IgD-negative memory B cell (primary cell): Measurements from ENCODE around the gene HSP90AB1. TPM values are rescaled to one million over a fixed set of nuclear protein-coding genes. Genes with fewer than 3 reads are reported as not detected.

Source experiments
- H3K27ac Mint-ChIP-seq, 3 donors: one replicate each; pipeline ENCODE4 v1.8.0; 2020 to 2022; ENCODE audit warnings: mild to moderate bottlenecking in 3 of 3, mixed read lengths in 3 of 3, moderate library complexity in 1 of 3
- H3K27me3 Mint-ChIP-seq: one replicate; pipeline ENCODE4 v1.8.0; 2021; ENCODE audit warnings: mixed read lengths
- H3K36me3 Mint-ChIP-seq: one replicate; pipeline ENCODE4 v1.8.0; 2020; ENCODE audit warnings: mild to moderate bottlenecking, mixed read lengths
- H3K4me1 Mint-ChIP-seq, 3 donors: one replicate each; pipeline ENCODE4 v1.8.0; 2020 to 2022; ENCODE audit warnings: mixed read lengths in 3 of 3, mild to moderate bottlenecking in 1 of 3
- H3K4me3 Mint-ChIP-seq, 4 donors: one replicate each; pipeline ENCODE4 v1.8.0; 2020 to 2022; ENCODE audit warnings: mild to moderate bottlenecking in 4 of 4, mixed read lengths in 4 of 4, moderate library complexity in 3 of 4
- H3K9me3 Mint-ChIP-seq, 3 donors: one replicate each; pipeline ENCODE4 v1.8.0; 2020 to 2021; ENCODE audit warnings: mixed read lengths in 3 of 3, mild to moderate bottlenecking in 1 of 3
- polyA plus RNA-seq: library from polyadenylated mRNA; unstranded; fragments of 300-500 nt; fragmentation: Illumina TruSeq; gene quantifications from one replicate; pipeline ENCODE4 v1.2.3, GENCODE V29; 2021

HSP90AB1 gene
- polyA plus RNA-seq, 1 donor from 2014 or later, result 435 TPM

GRCh38 chr6:44219053-44219814, 27.7 kb upstream of the HSP90AB1 start:
- Mint-ChIP-seq H3K9me3 (no peaks in the 10 kb centered on the region), H3K4me1 (peaks cover 6 to 23% (median 19%) of the 10 kb centered on the region in 3 donors), H3K36me3 (no peaks in the 10 kb centered on the region), H3K27me3 (peaks cover 3% of the 10 kb centered on the region), H3K27ac (peak overlapping the region in 2 of 3 donors; percentile 82 to 91), H3K4me3 (peak overlapping the region; percentile 70 to 96 (median 84))

DNA sequence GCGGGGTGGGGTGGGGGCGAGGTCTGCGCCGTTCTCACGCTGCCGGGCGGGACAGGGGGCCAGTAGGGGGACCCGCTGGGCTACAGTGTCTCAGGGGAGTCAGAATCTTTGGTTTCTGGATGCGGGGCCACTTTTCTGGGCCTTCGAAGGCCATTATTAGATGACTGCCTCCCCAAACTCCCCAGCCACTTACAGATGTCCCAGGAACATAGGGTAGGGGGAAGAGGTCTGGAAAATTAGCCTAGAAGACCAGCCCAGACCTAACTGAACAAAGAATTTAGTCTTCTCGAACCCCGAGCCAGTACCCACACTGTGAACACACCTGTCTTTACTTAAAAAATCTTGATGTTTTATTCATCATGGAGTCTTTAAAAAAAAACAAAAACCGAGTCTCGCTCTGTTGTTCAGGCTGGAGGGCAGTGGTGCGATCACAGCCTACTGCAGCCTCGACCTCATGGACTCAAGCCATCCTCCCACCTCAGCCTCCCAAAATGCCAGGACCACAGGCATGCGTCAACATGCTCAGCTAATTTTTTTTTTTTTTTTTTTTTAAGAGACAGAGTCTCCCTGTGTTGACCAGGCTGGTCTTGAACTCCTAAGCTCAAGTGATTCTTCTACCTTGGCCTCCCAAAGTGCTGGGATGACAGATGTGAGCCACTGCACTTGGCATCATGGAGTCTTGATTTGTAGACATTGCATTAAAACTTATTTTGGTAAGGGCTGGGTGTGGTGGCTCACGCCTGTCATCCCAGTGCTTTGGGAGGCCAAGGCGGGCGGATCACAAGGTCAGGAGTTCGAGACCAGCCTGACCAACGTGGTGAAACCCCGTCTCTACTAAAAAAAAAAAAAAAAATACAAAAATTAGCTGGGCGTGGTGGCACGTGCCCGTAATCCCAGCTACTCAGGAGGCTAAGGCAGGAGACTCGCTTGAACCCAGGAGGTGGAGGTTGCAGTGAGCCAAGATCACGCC, 26.8 kb upstream of the HSP90AB1 start:
- Mint-ChIP-seq H3K27ac (peak overlapping the region in 1 of 3 donors; percentile 91), H3K4me3 (peak overlapping the region; percentile 70 to 96 (median 84)), H3K4me1 (peaks cover 6 to 28% (median 22%) of the 10 kb centered on the region in 3 donors), H3K27me3 (peaks cover 3% of the 10 kb centered on the region), H3K36me3 (no peaks in the 10 kb centered on the region), H3K9me3 (no peaks in the 10 kb centered on the region)

GRCh38 chr6:44220913-44221290, 26.0 kb upstream of the HSP90AB1 start:
- peaks cover 3% of the 10 kb centered on the region for H3K27me3 Mint-ChIP-seq
- H3K27ac Mint-ChIP-seq, result peak overlapping the region in 2 of 3 donors; percentile 69 to 72
- peaks cover 6 to 28% (median 22%) of the 10 kb centered on the region in 3 donors for H3K4me1 Mint-ChIP-seq
- no peaks in the 10 kb centered on the region for H3K36me3 Mint-ChIP-seq
- H3K4me3 Mint-ChIP-seq, result peak overlapping the region in 2 of 4 donors; percentile 22 to 83
- H3K9me3 Mint-ChIP-seq, result no peaks in the 10 kb centered on the region

GRCh38 chr6:44221291-44221960, 25.5 kb upstream of the HSP90AB1 start:
- H3K27me3 Mint-ChIP-seq, result peaks cover 3% of the 10 kb centered on the region
- peak overlapping the region in 2 of 3 donors; percentile 69 to 72 for H3K27ac Mint-ChIP-seq
- H3K4me1 Mint-ChIP-seq, result peaks cover 6 to 28% (median 22%) of the 10 kb centered on the region in 3 donors
- peak overlapping the region in 2 of 4 donors; percentile 27 to 83 for H3K4me3 Mint-ChIP-seq
- H3K9me3 Mint-ChIP-seq, result no peaks in the 10 kb centered on the region
- H3K36me3 Mint-ChIP-seq, result no peaks in the 10 kb centered on the region

DNA sequence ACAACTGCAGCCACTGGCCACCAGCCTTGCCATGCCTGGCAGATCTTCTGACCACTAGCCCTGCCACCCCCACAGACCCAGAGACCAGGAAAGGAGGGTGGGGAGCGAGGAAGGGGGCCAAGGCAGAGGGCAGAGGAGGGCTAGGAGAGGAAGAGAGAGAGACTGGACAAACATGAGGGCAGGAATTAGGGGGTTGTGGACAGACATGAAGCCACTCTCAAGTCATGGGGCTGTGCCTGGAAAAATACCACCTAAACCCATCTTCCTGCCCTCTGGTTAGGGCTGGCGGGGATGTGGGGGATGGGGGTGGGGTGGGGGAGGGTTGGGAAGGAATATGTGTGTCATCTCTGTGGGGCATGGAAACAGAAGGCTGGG, 25.0 kb upstream of the HSP90AB1 start:
- no peaks in the 10 kb centered on the region for H3K9me3 Mint-ChIP-seq
- H3K4me1 Mint-ChIP-seq, result peaks cover 6 to 28% (median 22%) of the 10 kb centered on the region in 3 donors
- H3K36me3 Mint-ChIP-seq, result no peaks in the 10 kb centered on the region
- H3K27me3 Mint-ChIP-seq, result peaks cover 3% of the 10 kb centered on the region
- H3K4me3 Mint-ChIP-seq, result peak overlapping the region in 1 of 4 donors; percentile 83
- peak overlapping the region in 1 of 3 donors; percentile 72 for H3K27ac Mint-ChIP-seq

DNA sequence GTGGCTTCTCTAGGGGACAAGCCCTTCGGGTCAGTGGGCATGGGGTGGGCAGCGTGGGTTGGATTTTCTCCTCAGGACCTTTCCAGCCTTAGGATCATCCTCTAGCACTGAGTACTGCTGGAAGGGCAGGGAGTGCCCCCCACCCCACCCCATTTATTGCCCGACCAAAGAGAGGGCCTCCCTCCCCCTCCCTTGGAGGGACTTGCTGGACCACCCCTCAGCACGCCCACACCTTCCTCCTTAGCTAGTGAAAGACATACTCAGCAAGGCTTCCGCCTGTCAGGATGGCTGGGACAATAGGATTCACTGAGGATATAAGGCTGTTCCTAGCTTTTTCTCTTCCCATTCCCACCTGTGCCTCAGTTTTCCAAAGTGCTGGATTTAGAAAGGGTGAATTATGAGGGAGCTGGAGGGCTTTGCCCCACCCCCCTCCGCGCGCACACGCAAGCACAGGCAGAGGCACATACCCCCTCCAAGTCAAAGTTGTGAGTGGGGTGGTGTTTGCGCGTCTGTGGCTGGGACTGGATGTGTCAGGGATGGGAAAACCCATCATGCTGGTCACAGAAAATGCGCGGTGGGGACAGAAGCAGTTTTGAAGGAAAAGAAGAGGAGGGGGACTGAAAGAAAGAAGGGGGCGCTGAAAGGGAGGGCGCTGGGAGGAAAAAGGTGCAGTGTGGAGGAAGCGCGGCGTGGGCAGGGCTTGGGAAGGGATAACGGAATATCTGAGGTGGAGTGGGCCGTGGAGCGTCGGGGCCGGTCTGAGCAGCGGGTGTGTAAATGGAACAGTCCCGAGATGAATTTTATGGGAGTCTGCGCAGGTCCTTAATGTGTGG, 24.2 kb upstream of the HSP90AB1 start:
- Mint-ChIP-seq H3K36me3 (no peaks in the 10 kb centered on the region), H3K27me3 (peaks cover 3% of the 10 kb centered on the region), H3K9me3 (no peaks in the 10 kb centered on the region), H3K4me3 (peak overlapping the region; percentile 80 to 93 (median 86)), H3K4me1 (peaks cover 6 to 28% (median 22%) of the 10 kb centered on the region in 3 donors), H3K27ac (peak overlapping the region in 1 of 3 donors; percentile 56)

DNA sequence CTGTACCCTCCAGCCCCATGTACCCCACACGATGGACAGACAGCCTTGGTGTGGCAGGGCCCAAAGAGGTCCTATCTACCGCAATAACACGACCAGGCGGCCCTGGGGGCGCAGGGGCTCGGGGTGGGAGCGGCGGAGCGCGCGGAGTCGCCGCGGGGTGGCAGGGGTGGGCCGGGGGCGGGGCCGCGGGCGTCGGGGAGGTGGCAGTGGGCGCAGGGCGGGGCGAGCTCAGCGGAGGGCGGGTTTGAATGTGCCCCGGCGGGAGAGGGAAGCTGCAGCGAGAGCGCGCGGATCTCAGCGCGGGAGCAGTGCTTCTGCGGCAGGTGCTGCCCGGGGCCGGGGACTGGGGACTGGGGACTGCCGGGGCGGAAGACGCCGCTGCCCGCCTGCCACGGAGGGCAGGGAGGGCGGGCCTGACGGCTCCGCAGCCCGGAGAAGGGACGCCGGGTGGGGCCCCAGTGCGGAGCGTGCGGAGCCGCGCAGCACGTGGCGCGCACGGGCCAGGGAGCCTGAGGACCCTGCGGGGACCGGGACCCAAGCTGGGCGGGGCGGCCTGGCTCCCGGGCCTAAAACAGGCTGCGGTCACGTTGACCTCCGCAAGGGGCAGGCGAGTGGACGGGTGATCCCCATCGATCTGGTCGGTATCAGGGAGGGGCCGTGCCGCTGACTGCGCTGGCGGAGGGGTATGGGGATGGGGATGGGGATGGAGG, 23.4 kb upstream of the HSP90AB1 start, which contains the start of gene SLC29A1:
SLC29A1 (plus strand) TSS at position 277 of the 710 bp plus-strand sequence. CDS start 3,719 bp downstream, outside the sequence.
- Mint-ChIP-seq H3K27me3 (peaks cover 3% of the 10 kb centered on the region), H3K9me3 (no peaks in the 10 kb centered on the region), H3K27ac (peak within 1 kb of the TSS in 1 of 3 donors; percentile 56), H3K36me3 (no peaks in the 10 kb centered on the region), H3K4me3 (peak within 1 kb of the TSS; percentile 80 to 93 (median 86)), H3K4me1 (peaks cover 2 to 23% (median 17%) of the 10 kb centered on the region in 3 donors)

DNA sequence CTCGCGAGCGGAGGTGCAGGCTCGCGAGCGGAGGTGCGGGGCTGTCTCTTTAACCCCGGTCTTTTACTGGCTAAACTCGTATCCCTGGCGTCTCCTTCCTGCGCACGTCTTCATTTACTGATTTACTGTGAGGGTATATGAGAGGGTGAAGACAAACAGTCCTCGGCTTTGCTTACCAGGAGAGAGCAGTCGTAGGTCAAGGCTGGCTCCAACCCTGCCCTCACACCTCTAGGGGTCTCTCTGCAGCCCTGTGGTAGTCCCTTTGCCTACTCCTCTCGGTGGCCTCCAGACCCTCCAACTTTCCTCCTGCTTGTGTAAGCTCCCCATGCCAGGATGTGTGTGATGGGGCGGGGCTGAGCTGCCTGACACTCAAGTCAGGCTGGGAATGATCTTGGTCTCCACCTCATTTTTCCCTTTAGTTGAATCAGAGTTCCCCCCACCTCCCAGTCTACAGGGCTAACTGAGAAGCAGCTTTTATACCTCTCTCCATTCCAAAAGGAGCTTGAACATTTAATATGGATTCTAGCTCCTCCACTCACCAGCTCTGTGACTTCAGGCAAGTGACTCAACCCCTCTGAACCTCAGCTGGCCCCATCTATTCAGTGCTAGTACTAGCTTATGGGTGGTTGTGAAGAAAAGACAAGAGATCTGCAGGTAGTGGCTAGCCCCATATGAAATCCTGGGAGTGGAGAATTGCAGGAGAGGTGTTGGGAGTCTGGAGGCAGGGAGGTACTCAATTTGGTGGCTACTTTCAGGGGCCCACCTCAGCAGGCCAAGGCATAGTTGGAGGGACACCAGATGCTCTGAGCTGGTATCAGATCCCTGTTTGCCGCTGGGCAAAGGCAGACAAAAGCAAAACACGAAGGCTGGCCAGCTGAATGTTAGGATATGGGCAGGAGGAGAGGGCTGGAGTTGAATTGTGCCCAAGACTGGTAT, 22.6 kb upstream of the HSP90AB1 start:
- peaks cover 3% of the 10 kb centered on the region for H3K27me3 Mint-ChIP-seq
- H3K36me3 Mint-ChIP-seq, result no peaks in the 10 kb centered on the region
- peaks cover 0 to 19% (median 13%) of the 10 kb centered on the region in 3 donors for H3K4me1 Mint-ChIP-seq
- H3K9me3 Mint-ChIP-seq, result no peaks in the 10 kb centered on the region
- peak overlapping the region; percentile 80 to 93 (median 86) for H3K4me3 Mint-ChIP-seq
- H3K27ac Mint-ChIP-seq, result peak overlapping the region in 1 of 3 donors; percentile 22

- peaks cover 0 to 17% (median 11%) of the 10 kb centered on the region in 3 donors for H3K4me1 Mint-ChIP-seq
- no peaks in the 10 kb centered on the region for H3K36me3 Mint-ChIP-seq
- H3K4me3 Mint-ChIP-seq, result peak overlapping the region in 2 of 4 donors; percentile 81 to 93
- H3K27ac Mint-ChIP-seq, result peak overlapping the region in 1 of 3 donors; percentile 22
- no peaks in the 10 kb centered on the region for H3K9me3 Mint-ChIP-seq
- H3K27me3 Mint-ChIP-seq, result peaks cover 3% of the 10 kb centered on the region
Measured at GRCh38 chr6:44224965-44225305, 22.0 kb upstream of the HSP90AB1 start.

- no peak overlapping the region for H3K27ac Mint-ChIP-seq
- H3K4me1 Mint-ChIP-seq, result peaks cover 0 to 15% (median 11%) of the 10 kb centered on the region in 3 donors
Measured at GRCh38 chr6:44225579-44226325, 21.1 kb upstream of the HSP90AB1 start.

DNA sequence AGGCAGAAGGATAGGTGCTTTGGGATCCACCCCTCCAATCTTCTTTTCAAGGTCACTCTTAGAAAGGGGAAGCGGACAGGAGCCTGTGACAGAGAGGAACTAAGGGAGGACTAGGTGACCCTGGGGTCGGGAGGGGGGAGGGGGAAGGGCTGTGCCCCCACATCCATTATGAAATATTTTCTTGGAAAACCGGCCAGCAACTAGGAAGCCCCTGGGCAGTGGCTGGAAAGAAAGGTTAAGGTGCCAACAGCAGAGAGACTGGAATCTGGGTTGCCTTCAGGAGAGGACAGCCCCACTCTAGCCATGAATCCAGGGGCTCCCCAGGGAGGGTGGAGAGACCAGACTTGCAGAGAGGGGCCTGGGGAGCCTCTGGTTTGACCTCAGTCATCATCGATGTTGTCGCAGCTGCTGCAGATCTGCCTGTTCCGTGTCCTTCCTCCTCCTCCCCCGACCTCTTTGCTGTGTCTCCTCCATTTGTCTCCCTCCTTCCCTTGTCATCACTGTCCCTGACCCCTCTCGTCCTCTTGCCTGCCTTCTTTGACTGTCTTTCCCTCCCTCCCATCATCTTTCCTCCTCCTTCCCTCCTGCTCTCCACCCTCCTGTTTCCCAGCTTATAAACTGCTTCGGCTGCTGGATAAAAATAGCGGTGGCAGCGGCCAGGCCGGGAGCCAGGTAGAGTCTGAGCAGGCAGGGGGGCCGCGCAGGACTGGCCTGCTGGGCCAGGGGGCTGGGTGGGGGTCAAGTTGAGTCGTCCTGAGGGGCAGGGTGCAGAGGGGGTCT, 20.3 kb upstream of the HSP90AB1 start:
- peaks cover 3% of the 10 kb centered on the region for H3K27me3 Mint-ChIP-seq
- peaks cover 2% of the 10 kb centered on the region for H3K36me3 Mint-ChIP-seq
- peaks cover 0 to 9% (median 9%) of the 10 kb centered on the region in 3 donors for H3K4me1 Mint-ChIP-seq
- no peak overlapping the region for H3K27ac Mint-ChIP-seq
- no peak overlapping the region for H3K4me3 Mint-ChIP-seq
- no peaks in the 10 kb centered on the region for H3K9me3 Mint-ChIP-seq

More at GRCh38 chr6:44225579-44226325, 21.1 kb upstream of the HSP90AB1 start:
- H3K27me3 Mint-ChIP-seq, result peaks cover 3% of the 10 kb centered on the region
- H3K9me3 Mint-ChIP-seq, result no peaks in the 10 kb centered on the region
- H3K4me3 Mint-ChIP-seq, result no peak overlapping the region
- H3K36me3 Mint-ChIP-seq, result peaks cover 1% of the 10 kb centered on the region
